Fibroblast of skin of right biceps (primary cell): ENCODE measurements around the gene TMEM33.

ENCODE experiments used
- DNase-seq: peaks from one replicate; pipeline ENCODE4 v3.0.0-alpha.2; 2013

TMEM33 gene

DNA sequence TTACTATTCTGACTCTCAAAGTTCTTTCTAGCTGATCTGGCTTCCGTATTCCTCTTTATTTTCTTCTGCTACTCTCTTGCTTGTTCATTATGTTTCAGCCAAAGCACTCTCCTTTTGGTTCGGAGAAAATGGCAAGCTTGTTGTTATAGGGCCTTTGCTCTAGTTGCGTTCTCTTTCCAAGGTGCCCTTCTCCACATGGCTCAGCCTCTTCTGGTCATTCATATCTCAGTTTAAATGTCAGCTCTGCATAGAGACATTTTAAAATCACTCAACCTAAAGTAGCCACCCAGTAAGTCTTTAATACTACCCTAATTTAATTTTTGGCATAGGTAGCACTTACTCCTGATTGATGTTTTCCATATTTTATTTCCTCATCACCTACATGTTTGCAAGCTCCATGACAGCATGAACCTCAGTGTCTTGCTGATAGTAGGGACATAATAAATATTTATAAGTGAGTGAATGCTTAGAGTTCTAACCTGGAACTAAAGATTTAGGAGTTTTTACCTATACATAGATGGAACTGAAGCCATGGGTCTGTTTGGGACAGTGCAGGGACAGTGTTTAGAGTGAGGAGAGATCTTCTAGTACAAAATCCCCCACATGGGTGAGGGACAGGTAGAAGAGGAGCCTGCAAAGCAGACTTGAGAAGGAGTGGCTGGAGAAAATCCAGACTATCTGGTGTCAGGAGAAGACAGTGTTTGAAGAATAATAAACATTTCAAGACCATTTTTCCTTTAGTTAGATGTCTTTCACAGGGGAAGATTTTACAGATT, 73.0 kb downstream of the TMEM33 start:
- no peak for DNase-seq
